Activated CD8-positive, alpha-beta memory T cell treated with anti-CD3 and anti-CD28 coated beads, Interleukin-2, amount 50 U/mL, for 24 hours (primary cell): ENCODE measurements around the gene YPEL5.

ENCODE experiments used
- DNase-seq: peaks from one replicate; pipeline ENCODE4 v3.0.0-alpha.2; 2020; ENCODE audit errors: extremely low read depth

The YPEL5 gene

GRCh38 chr2:30205456-30205855, 58.6 kb downstream of the YPEL5 start:
- DNase-seq, result no peak

- DNase-seq, result no peak
Measured at GRCh38 chr2:30206461-30207430, 59.9 kb downstream of the YPEL5 start.

GRCh38 chr2:30208453-30208852, 61.6 kb downstream of the YPEL5 start:
- DNase-seq, result no peak

DNA sequence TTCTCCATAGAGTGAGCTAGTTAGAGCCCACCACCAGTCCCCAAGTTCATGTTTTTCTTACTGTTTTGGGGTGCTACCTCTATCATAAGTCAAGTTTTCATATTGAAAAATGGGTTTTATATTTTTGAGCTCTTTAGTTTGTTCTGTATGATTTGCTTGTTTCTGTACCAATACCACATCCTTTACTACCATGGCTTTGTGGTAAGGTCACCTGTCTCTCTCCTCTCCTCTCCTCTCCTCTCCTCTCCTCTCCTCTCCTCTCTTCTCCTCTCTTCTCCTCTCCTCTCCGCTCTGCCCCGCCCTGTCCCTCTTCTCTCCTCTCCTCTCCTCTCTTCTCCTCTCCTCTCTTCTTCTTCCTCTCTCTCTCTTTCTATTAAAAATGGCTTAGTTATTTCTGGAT, 62.4 kb downstream of the YPEL5 start:
- no peak for DNase-seq
